ENCODE results near the gene MEIG1. TPM values are rescaled to one million over a fixed set of nuclear protein-coding genes. Genes with fewer than 3 reads are reported as not detected.
A peak's percentile ranks its signal among the peaks of the same experiment; 100 is the strongest.

Gene MEIG1, protein sequence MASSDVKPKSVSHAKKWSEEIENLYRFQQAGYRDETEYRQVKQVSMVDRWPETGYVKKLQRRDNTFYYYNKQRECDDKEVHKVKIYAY
- not detected for total RNA-seq

DNA sequence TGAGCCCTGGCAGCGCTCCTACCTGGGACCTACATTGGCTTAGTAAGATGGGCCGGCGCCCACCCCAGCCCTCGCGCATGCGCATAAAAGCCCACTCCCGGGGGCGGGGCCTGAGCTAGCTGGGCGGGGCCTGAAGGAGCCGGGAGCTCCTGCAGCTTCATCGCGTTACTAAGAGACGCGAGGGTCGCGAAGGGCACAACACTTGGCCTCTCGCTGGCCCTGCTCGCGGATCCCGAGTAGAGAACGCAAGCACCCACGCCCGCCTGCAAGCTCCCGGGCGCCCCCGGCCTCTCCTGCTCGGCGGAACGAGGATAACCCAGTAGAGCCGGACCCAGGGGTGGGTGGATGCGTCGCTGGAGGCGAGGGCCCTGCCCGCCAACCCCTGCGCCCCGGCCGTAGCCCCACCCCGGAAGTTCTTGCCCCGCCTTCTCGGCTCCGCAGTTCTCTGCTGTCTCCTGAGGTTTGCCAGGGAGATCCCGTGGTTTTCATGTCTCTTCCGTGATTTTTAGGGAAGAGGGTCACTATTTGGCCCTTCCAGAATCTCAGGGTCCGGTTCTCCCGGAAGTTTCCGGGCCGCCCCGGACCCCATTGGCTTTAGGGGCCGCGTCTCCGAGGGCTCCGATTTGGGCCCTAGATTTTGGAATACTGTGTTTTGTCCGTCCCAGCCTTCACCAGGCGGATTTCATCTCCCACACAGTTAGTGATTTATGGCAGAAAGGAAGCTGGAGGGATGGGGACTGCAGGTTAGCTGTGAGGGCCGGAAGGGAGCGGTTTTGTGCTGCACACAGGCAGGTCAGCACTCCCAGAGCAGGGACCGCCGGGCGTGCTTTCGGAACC lies at the start of gene MEIG1:
MEIG1 (plus strand) TSS at position 168 of the 837 bp plus-strand sequence. CDS start 7,081 bp downstream, outside the sequence.
- no peaks in the 10 kb centered on the region for H3K9me3 ChIP-seq
- no peaks in the 10 kb centered on the region for H3K27me3 ChIP-seq
- H3K36me3 ChIP-seq: no peaks in the 10 kb centered on the region
- H3K27ac ChIP-seq: peak within 1 kb of the TSS; percentile 92 to 97
- intact Hi-C loops (cut with DNase I): loop anchor here (1.0 to 10.0 kb wide), 5 partner anchors 81 to 1655 kb away; partner anchors contain the start of genes PHYH, RPP38 and SUV39H2
- DNase-seq (ENCODE audit: low spot score in 2 of 2): peak; percentile 76 to 97
- peak within 1 kb of the TSS; percentile 76 to 92 for H3K4me3 ChIP-seq
- H3K4me1 ChIP-seq: peaks cover 0 to 3% of the 10 kb centered on the region in 2 donors
- TF ChIP-seq, protein P1, sequence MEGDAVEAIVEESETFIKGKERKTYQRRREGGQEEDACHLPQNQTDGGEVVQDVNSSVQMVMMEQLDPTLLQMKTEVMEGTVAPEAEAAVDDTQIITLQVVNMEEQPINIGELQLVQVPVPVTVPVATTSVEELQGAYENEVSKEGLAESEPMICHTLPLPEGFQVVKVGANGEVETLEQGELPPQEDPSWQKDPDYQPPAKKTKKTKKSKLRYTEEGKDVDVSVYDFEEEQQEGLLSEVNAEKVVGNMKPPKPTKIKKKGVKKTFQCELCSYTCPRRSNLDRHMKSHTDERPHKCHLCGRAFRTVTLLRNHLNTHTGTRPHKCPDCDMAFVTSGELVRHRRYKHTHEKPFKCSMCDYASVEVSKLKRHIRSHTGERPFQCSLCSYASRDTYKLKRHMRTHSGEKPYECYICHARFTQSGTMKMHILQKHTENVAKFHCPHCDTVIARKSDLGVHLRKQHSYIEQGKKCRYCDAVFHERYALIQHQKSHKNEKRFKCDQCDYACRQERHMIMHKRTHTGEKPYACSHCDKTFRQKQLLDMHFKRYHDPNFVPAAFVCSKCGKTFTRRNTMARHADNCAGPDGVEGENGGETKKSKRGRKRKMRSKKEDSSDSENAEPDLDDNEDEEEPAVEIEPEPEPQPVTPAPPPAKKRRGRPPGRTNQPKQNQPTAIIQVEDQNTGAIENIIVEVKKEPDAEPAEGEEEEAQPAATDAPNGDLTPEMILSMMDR (IDR thresholded peaks at IDR 0.05): no peak

DNA sequence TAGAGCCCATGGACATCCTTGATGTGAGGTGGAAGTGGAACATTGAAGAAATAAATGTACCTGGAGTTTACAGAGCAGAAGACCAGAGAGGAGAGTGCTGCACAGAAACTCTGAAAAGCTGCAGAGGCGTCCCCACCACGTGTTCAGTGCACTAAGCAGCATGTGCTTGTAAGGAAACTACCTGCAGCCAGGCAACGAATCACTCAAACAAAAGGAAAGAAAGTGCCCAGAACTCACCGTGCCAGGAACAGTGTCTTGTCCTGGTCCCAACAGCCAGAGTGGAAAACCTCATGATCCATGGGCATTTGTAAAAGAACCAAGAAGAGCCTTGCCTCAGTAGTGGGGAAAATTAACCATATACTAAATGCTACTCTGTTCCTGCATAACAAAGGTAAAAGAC lies 48.2 kb upstream of the MEIG1 start:
- TF ChIP-seq, protein P1 (IDR thresholded peaks at IDR 0.05): no peak
- intact Hi-C loops (cut with DNase I): no loop called here
- Histone ChIP-seq H3K27ac (no peak overlapping the region), H3K36me3 (peaks cover 37 to 51% of the 10 kb centered on the region in 2 donors), H3K27me3 (no peaks in the 10 kb centered on the region), H3K9me3 (no peaks in the 10 kb centered on the region), H3K4me3 (no peak overlapping the region), H3K4me1 (no peaks in the 10 kb centered on the region)
- no peak for DNase-seq (ENCODE audit: low spot score in 2 of 2)

DNA sequence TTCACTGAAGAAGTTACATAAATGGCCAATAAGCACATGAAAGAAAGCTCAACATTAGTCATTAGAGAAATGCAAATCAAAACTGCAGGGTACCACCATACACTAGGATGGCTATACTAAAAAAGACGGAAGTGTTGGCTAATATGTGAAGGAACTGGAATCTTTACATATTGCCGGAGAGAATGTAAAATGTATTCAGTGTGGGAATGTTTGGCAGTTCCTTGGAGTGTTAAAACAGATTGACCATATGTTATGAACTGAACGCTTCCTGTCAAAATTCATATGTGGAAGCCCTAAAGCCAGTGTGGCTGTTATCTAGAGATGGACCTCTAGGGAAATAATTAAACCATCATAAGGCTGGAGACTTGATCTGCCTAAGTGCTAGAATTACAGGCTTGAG lies 47.4 kb upstream of the MEIG1 start:
- no peak for DNase-seq (ENCODE audit: low spot score in 2 of 2)
- H3K9me3 ChIP-seq: peaks cover 0 to 8% of the 10 kb centered on the region in 2 donors
- peaks cover 39 to 59% of the 10 kb centered on the region in 2 donors for H3K36me3 ChIP-seq
- intact Hi-C loops (cut with DNase I): no loop called here
- no peak overlapping the region for H3K4me3 ChIP-seq
- TF ChIP-seq, protein P1 (IDR thresholded peaks at IDR 0.05): no peak
- H3K27me3 ChIP-seq: no peaks in the 10 kb centered on the region
- H3K4me1 ChIP-seq: no peaks in the 10 kb centered on the region
- H3K27ac ChIP-seq: no peak overlapping the region

DNA sequence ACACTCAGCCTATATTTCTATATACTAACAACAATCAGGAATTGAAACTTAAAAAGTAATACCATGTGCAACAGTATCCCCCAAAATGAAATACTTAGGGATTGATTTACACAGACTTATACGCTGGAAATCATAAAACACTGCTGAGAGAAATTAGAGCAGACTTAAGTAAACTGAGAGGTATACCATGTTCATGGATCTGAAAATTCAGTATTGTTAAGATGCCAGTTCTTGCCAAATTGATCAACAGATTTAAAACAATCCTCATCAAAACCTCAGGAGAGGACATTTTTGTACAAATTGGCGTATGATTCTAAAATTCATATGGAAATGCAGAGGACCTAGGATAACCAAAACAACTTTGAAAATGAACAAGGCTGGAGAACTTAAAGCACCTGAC lies 42.6 kb upstream of the MEIG1 start:
- Histone ChIP-seq H3K4me1 (no peaks in the 10 kb centered on the region), H3K27me3 (no peaks in the 10 kb centered on the region), H3K36me3 (peaks cover 50 to 70% of the 10 kb centered on the region in 2 donors)

DNA sequence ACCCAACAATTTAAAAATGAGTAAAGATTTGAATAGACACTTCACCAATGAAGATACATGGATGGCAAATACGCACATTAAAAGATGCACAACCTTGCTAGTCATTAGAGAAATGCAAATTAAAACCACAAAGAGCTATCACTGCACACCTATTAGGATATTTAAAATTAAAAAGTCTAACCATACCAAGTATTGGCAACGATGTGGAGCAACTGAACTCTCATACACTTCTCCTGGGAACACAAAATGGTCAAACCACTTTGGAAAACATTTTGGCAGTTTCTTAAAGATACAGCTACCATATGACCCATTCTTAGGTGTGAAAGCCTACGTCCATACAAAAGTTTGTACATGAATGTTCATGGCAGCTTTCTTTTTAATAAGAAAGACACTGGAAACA lies 41.4 kb upstream of the MEIG1 start:
- Histone ChIP-seq H3K36me3 (peaks cover 53 to 81% of the 10 kb centered on the region in 2 donors), H3K27me3 (no peaks in the 10 kb centered on the region)
- intact Hi-C loops (cut with DNase I): no loop called here

More for the DNA sequence above, 42.6 kb upstream of the MEIG1 start:
- TF ChIP-seq, protein P1 (IDR thresholded peaks at IDR 0.05): no peak
- intact Hi-C loops (cut with DNase I): no loop called here
- peaks cover 7 to 25% of the 10 kb centered on the region in 2 donors for H3K9me3 ChIP-seq
- H3K27ac ChIP-seq: no peak overlapping the region
- no peak overlapping the region for H3K4me3 ChIP-seq
- DNase-seq (ENCODE audit: low spot score in 2 of 2): no peak

More for the DNA sequence above, 41.4 kb upstream of the MEIG1 start:
- Histone ChIP-seq H3K4me3 (no peak overlapping the region), H3K9me3 (peaks cover 7 to 25% of the 10 kb centered on the region in 2 donors), H3K4me1 (no peaks in the 10 kb centered on the region), H3K27ac (no peak overlapping the region)
- DNase-seq (ENCODE audit: low spot score in 2 of 2): no peak
- TF ChIP-seq, protein P1 (IDR thresholded peaks at IDR 0.05): no peak
